Ectodermal cell (in vitro differentiated cells): ENCODE results near the gene IQUB.
"Not testable (repeated sequence)": the region's sequence is repeated elsewhere in the genome, so short reads cannot be mapped to it uniquely, and the experiment has no call there.

Source experiments
- H3K27ac ChIP-seq: 2 replicates; pipeline ENCODE4 v1.7.0; 2013; ENCODE audit warnings: mild to moderate bottlenecking, low read depth, low read length; ENCODE audit not compliant: insufficient read depth, poor library complexity, severe bottlenecking
- H3K27me3 ChIP-seq: 2 replicates; pipeline ENCODE4 v1.7.0; 2013; ENCODE audit warnings: mild to moderate bottlenecking, low read length; ENCODE audit not compliant: insufficient read depth, control insufficient read depth, poor library complexity, severe bottlenecking
- H3K36me3 ChIP-seq: one replicate; pipeline ENCODE4 v1.7.0; 2013; ENCODE audit warnings: low read length; ENCODE audit not compliant: control insufficient read depth, insufficient read depth
- H3K4me1 ChIP-seq: one replicate; pipeline ENCODE4 v1.7.0; 2013; ENCODE audit warnings: low read length; ENCODE audit not compliant: control insufficient read depth, insufficient read depth
- H3K4me3 ChIP-seq: 2 replicates; pipeline ENCODE4 v1.7.0; 2013; ENCODE audit warnings: low read depth, low read length, control low read depth; ENCODE audit not compliant: insufficient read depth
- H3K9me3 ChIP-seq: 2 replicates; pipeline ENCODE4 v1.7.0; 2013; ENCODE audit warnings: mild to moderate bottlenecking, low read length, moderate library complexity; ENCODE audit not compliant: control insufficient read depth
- WGBS, 2 experiments: methylation state at CpG; one replicate each; pipeline ENCODE4 v1.1.7; 2013; ENCODE audit warnings: missing lambda C conversion rate in 2 of 2; 5-methylcytosine and 5-hydroxymethylcytosine counted together

The IQUB gene

GRCh38 chr7:123431075-123431614 lies 103.2 kb downstream of the IQUB start:
- Histone ChIP-seq H3K4me1 (peaks cover 6% of the 10 kb centered on the region), H3K9me3 (no peaks in the 10 kb centered on the region), H3K27ac (no peak overlapping the region), H3K27me3 (no peaks in the 10 kb centered on the region), H3K4me3 (no peak overlapping the region), H3K36me3 (no peaks in the 10 kb centered on the region)
- WGBS, 2 experiments: 89 to 96% methylated on average over 4 to 5 of the region's 5 CpGs

GRCh38 chr7:123425246-123425645 lies 109.1 kb downstream of the IQUB start:
- Histone ChIP-seq H3K27me3 (no peaks in the 10 kb centered on the region), H3K36me3 (no peaks in the 10 kb centered on the region), H3K9me3 (peaks cover 2% of the 10 kb centered on the region), H3K4me3 (no peak overlapping the region), H3K4me1 (no peaks in the 10 kb centered on the region), H3K27ac (no peak overlapping the region)

GRCh38 chr7:123424463-123424862 lies 109.9 kb downstream of the IQUB start:
- Histone ChIP-seq H3K27me3 (no peaks in the 10 kb centered on the region), H3K36me3 (no peaks in the 10 kb centered on the region), H3K4me1 (no peaks in the 10 kb centered on the region), H3K27ac (no peak overlapping the region), H3K4me3 (no peak overlapping the region), H3K9me3 (peaks cover 2% of the 10 kb centered on the region)

GRCh38 chr7:123423622-123424021 lies 110.8 kb downstream of the IQUB start:
- Histone ChIP-seq H3K27me3 (no peaks in the 10 kb centered on the region), H3K36me3 (no peaks in the 10 kb centered on the region), H3K4me1 (no peaks in the 10 kb centered on the region), H3K9me3 (peaks cover 2% of the 10 kb centered on the region), H3K4me3 (no peak overlapping the region), H3K27ac (no peak overlapping the region)
- whole genome bisulfite sequencing, 2 experiments: 89 to 91% methylated on average over 2 of the region's 2 CpGs

- Histone ChIP-seq H3K27me3 (no peaks in the 10 kb centered on the region), H3K27ac (no peak overlapping the region), H3K4me3 (no peak overlapping the region), H3K36me3 (no peaks in the 10 kb centered on the region), H3K4me1 (no peaks in the 10 kb centered on the region), H3K9me3 (no peaks in the 10 kb centered on the region)
- 92 to 96% methylated on average over 2 of the region's 2 CpGs for WGBS, 2 experiments
Measured at GRCh38 chr7:123417580-123417979, 116.8 kb downstream of the IQUB start.

GRCh38 chr7:123415625-123416024 lies 118.8 kb downstream of the IQUB start:
- H3K36me3 ChIP-seq: no peaks in the 10 kb centered on the region
- H3K4me3 ChIP-seq: no peak overlapping the region
- no peaks in the 10 kb centered on the region for H3K4me1 ChIP-seq
- 67% methylated on average over 1 of the region's 1 CpG; no CpG with 5 or more reads in 1 of the 2 experiments for WGBS, 2 experiments
- H3K27me3 ChIP-seq: no peaks in the 10 kb centered on the region
- no peaks in the 10 kb centered on the region for H3K9me3 ChIP-seq
- no peak overlapping the region for H3K27ac ChIP-seq

GRCh38 chr7:123410273-123410904 lies 124.0 kb downstream of the IQUB start:
- H3K36me3 ChIP-seq: no peaks in the 10 kb centered on the region

GRCh38 chr7:123407951-123408350 lies 126.4 kb downstream of the IQUB start:
- not testable (repeated sequence) for H3K27me3 ChIP-seq, H3K4me1 ChIP-seq, H3K27ac ChIP-seq, H3K4me3 ChIP-seq, H3K36me3 ChIP-seq, H3K9me3 ChIP-seq
- WGBS, 2 experiments: 92 to 97% methylated on average over 4 of the region's 4 CpGs

More at GRCh38 chr7:123410273-123410904, 124.0 kb downstream of the IQUB start:
- Histone ChIP-seq H3K27ac (no peak overlapping the region), H3K4me3 (no peak overlapping the region), H3K9me3 (no peaks in the 10 kb centered on the region), H3K27me3 (no peaks in the 10 kb centered on the region), H3K4me1 (no peaks in the 10 kb centered on the region)
- no CpG with 5 or more reads among the region's 1 CpG for WGBS, 2 experiments
